HG03565 (cell line): ENCODE results near the gene TMEM132D.

Experiments used
- ATAC-seq: cut with Tn5 transposase; IDR thresholded peaks from one replicate; pipeline ENCODE4 v1.9.1; 2021; ENCODE audit warnings: mild to moderate bottlenecking, moderate library complexity; ENCODE audit not compliant: unreplicated experiment

TMEM132D gene

GRCh38 chr12:129470196-129470595, 433.6 kb downstream of the TMEM132D start:
- ATAC-seq, result no peak

GRCh38 chr12:129467726-129468125, 436.1 kb downstream of the TMEM132D start:
- ATAC-seq, result no peak

- no peak for ATAC-seq
Measured at GRCh38 chr12:129467289-129467688, 436.5 kb downstream of the TMEM132D start.

- ATAC-seq, result no peak
Measured at GRCh38 chr12:129466499-129466898, 437.3 kb downstream of the TMEM132D start.

- ATAC-seq, result no peak
Measured at GRCh38 chr12:129459886-129460285, 443.9 kb downstream of the TMEM132D start.

GRCh38 chr12:129446696-129447095, 457.1 kb downstream of the TMEM132D start:
- ATAC-seq, result no peak

GRCh38 chr12:129440278-129440677, 463.5 kb downstream of the TMEM132D start:
- no peak for ATAC-seq

GRCh38 chr12:129434790-129435189, 469.0 kb downstream of the TMEM132D start:
- no peak for ATAC-seq

- ATAC-seq, result no peak
Measured at GRCh38 chr12:129428240-129428936, 475.4 kb downstream of the TMEM132D start.

- no peak for ATAC-seq
Measured at GRCh38 chr12:129423041-129423580, 480.7 kb downstream of the TMEM132D start.

- no peak for ATAC-seq
Measured at GRCh38 chr12:129413295-129413694, 490.5 kb downstream of the TMEM132D start.

GRCh38 chr12:129409281-129409680, 494.5 kb downstream of the TMEM132D start:
- no peak for ATAC-seq

- ATAC-seq, result no peak
Measured at GRCh38 chr12:129404556-129404955, 499.3 kb downstream of the TMEM132D start.

GRCh38 chr12:129401572-129401971, 502.3 kb downstream of the TMEM132D start:
- no peak for ATAC-seq

GRCh38 chr12:129394177-129394825, 509.5 kb downstream of the TMEM132D start:
- ATAC-seq, result no peak

GRCh38 chr12:129393357-129393937, 510.4 kb downstream of the TMEM132D start:
- ATAC-seq, result no peak

- no peak for ATAC-seq
Measured at GRCh38 chr12:129385637-129385990, 518.2 kb downstream of the TMEM132D start.

GRCh38 chr12:129383956-129384355, 519.9 kb downstream of the TMEM132D start:
- no peak for ATAC-seq

GRCh38 chr12:129381715-129382114, 522.1 kb downstream of the TMEM132D start:
- no peak for ATAC-seq

- no peak for ATAC-seq
Measured at GRCh38 chr12:129379076-129379804, 524.6 kb downstream of the TMEM132D start.

GRCh38 chr12:129378496-129378895, 525.3 kb downstream of the TMEM132D start:
- no peak for ATAC-seq
